Measurements from ENCODE around the gene PRR23E. TPM values are rescaled to one million over a fixed set of nuclear protein-coding genes. Genes with fewer than 3 reads are reported as not detected.

Gene PRR23E
- not detected for total RNA-seq

GRCh38 chr3:127192576-127193232, at the start of gene PRR23E:
Gene PRR23E, plus strand, starts transcription at chr3:127193131. Its CDS starts 3,555 bp downstream, at chr3:127196686.

Small RNA genes lying within 50 kb of the gene (small RNA-seq; reads per million reads assigned to genes)
- 0 reads per million in 2 donors for gene RF00019
- 0 reads per million in 2 donors for gene RNU6-1047P

Other genes with a start within 250 kb of the PRR23E start
- gene PLXNA1, start 210.0 kb upstream of the PRR23E start, total RNA-seq = 100 to 1,000 TPM; 137 to 244 TPM
- gene PRR20G, start 94.9 kb downstream of the PRR23E start, total RNA-seq = not detected